ENCODE data around the gene SLC22A31.
A peak's percentile ranks its signal among the peaks of the same experiment; 100 is the strongest.

SLC22A31 gene

DNA sequence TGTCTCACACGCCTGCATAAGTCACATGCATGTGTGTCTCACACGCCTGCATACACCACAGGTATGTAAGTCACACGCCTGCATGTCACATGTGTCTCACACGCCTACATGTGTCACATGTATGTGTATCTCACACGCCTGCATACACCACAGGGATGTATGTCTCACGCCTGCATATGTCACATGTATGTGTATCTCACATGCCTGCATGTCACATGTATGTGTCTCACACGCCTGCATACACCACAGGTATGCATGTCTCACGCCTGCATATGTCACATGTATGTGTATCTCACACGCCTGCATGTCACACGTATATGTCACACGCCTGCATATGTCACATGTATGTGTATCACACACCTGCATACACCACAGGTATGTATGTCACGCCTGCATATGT is 42.6 kb downstream of the SLC22A31 start:
- DNase-seq, result no peak
- intact Hi-C loops (cut with DNase I), result no loop called here

DNA sequence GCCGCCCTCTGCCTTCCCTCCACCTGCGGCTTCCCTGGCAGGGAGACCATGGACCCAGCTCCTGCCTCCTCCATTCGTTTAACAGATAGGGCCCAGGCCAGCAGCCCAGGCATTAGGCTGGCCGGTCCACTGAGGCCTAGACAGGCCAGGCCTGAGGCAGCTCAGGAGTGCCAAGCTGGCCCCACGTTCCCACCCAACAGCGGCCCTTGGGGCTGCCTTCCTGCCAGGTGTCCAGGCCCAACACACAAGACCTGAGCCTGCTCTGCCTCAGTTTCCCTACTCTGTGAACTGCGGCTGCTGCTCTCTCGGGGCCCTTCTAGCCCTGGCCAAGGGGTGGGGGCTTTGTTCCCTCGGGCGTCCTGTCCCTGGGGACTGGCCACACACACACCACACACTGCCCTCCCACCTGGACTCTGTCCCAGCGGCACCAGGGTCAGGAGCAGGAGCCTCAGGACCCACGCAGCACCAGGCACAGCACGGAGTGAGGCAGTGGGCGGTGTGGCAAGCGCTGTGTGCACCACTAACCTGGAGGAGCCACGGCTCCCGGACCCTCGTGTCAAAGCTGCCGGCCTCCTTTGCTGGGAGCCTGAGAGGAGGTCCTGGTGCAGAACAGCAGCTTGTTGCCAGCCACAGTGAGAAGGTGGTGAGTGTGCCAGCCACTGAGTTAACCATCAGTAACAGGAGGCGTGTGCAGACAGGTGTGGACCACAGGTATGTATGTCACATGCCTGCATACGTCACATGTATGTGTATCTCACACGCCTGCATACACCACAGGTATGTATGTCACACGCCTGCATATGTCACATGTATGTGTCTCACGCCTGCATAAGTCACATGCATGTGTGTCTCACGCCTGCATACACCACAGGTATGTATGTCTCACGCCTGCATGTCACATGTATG is 43.3 kb downstream of the SLC22A31 start:
- intact Hi-C loops (cut with DNase I), result no loop called here

DNA sequence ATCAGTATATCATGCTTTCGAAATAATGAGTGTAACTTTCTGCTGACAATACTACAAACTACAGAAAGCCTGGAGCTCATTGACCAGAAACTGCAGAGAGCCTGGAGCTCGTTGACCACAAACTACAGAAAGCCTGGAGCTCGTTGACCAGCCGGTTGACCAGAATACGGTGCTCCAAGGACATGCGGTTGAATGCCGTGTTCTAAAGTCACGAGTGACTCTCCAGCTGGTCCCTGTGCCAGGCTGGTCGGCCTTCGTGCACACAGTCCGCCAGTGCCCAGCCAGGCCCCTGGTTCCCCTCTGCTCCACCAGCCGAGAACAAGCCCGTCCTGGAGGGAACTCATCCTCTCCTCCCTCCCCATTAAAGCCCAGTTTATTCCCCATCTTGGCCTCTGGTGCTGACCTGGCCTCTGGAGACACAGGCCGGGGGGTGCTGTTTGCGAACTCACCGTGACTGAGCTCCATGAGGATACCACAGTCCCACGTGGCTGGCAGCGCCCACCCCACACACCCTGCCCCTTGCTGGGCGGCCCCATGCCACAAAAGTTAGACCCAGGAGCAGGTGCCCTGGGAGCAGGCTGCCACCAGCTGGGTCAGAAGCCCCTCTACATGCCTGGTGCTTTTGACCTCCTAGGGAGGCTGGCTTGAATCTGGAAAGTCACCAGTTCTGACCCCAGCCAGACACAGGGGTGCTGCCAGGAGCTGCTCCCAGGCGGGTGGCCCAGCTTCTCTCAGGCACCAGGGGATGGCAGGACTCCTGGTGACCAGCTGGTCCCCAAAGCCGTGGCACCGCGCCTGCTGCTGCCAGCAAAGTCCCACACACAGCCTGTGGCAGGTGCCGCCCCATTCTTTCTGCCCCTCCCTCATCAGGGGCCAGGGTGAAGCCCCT is 44.2 kb downstream of the SLC22A31 start:
- DNase-seq, result peak in 7 of 42 donors; percentile 17 to 43 (median 34)
- intact Hi-C loops (cut with DNase I), result no loop called here

More for the DNA sequence above, 43.3 kb downstream of the SLC22A31 start:
- no peak for DNase-seq

DNA sequence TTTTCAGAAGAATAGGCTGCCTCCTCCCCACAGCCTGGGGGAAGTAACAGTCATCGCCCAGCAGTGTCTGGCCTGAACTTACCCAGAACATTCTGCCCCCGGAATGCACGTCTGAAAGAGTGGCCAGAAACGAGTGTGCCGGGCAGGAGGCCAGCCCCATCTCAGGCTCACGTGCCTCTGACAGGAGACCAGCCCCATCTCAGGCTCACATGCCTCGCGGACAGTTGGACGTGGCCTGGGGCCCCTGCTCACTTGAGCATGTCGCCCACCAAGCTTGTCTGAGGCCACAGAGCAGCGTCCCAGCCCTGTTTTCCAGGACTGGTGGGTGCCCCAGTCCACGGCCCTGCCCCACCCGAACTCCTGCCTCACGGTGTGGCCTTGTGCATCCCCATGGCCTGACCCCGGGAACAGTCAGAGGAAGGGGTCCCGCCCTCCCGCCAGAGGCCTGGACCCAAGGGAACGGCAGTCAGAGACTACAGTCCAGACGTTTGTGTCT is 45.1 kb downstream of the SLC22A31 start:
- intact Hi-C loops (cut with DNase I), result no loop called here
- DNase-seq, result peak in 13 of 42 donors; percentile 14 to 53 (median 35)

DNA sequence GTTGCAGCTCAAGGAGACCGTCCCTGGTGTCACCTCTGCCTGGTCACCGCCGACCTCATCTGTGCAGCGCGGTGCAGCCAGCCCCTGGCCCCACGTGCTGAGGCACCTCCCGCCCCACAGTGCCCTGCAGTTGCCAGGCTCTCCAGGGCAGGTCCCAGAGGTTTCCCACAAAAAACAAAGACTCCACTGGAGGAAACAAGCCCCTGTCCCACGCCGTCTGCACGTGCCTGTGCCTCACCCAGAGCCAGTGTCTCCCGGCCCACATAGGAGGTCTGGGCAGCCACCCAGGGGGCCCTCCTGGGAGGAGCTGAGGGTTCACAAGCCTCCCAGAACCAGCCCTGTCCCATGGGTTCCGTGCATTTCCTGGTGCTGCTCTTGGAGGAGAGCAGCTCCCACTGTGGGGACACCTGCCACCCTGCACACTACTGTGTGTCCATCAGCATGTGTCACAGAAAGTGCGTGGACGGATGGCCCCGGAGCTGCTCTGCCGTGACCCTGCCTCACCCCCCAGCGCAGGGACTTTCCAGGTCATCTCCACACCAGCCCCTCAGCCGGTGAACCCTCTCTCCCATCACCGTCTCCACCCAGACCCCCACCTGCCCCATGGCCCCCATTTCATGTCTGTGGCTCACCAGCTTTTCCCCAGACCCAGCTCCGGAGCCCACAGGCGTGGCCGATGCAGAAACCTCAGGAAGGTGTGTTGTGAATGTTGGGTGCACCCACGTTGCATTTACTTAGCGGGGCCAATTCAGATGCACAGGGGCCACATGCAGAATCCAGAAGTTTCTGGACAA is 45.8 kb downstream of the SLC22A31 start:
- intact Hi-C loops (cut with DNase I), result no loop called here
- peak in 1 of 42 donors; percentile 37 for DNase-seq

DNA sequence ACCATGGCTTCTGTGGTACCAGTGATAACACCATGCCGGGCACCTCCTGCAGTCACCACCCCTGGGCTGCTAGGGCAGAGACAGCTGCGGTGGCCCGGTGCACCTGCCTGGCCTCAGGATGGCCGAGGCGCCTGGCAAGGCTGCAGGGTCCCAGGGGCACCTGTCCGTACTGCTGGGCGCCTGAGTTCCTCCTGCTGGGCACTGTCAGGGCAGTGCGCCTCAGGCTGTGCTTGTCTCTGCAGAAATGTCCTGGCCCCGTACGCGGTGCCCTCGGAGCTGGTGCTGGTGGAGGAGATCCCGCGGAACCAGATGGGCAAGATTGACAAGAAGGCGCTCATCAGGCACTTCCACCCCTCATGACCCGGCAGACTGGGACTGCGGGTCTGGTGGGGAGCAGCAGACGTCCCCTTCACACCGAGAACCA is 46.5 kb downstream of the SLC22A31 start:
- intact Hi-C loops (cut with DNase I), result no loop called here
- no peak for DNase-seq

DNA sequence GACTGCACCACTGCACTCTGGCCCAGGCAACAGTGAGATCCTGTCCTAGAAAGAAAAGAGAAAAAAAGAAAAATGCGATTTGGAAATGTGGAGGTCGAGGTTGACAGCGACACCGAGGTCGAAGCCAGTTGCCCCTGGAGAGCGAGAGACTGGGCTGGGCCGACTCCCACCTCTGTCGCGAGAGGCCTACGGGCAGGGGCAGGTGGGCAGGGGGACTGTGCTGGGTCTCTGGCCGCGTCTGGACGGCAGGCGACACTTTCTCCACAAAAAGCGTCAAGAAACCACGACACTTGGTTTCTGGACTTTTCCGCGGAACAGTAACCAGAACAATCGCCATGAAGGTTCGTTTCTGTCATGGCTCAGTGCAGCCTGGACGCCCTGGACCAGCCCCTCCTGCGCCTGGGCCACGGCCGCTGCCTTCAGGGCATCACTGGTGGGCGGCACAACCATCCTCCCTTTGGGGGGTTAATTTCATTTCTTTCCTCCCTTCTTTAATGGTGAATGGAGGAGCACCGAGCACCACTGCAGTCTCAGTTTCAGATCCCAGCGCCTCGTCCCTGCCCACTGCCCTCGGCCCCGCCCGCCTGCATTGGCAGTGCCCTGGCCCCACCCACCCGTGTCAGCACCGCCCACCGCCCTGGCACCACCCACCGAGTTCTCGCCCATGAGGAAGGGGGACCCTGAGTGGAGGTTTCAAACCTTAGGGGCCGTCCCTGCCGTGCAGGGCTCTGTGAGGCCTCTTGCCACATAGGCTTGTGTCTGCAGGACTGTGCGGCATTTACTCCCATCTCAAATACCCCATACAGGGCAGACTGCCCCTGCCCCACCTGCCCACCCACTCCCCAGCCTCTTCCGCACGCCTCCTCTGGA is 47.3 kb downstream of the SLC22A31 start:
- DNase-seq, result no peak
- intact Hi-C loops (cut with DNase I), result no loop called here

DNA sequence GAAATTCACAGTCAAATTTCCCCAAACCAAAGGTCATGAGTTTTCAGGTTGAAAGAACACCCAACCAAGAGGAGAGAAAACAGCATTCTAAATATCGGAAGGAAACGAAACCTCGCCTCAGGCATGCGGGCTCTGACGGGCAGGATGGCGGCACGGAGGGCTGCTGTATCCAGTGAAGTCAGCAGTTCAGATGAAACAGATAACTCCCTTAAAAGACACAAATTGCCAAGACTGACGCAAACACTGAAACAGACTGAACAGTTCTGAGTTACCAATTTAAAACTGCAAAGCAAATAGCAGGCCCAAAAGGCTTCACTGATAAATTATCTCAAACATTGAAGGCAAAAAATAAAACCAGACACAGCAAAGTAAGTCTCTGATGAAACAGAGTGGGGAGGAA is 49.4 kb downstream of the SLC22A31 start:
- DNase-seq, result no peak
- intact Hi-C loops (cut with DNase I), result no loop called here

DNA sequence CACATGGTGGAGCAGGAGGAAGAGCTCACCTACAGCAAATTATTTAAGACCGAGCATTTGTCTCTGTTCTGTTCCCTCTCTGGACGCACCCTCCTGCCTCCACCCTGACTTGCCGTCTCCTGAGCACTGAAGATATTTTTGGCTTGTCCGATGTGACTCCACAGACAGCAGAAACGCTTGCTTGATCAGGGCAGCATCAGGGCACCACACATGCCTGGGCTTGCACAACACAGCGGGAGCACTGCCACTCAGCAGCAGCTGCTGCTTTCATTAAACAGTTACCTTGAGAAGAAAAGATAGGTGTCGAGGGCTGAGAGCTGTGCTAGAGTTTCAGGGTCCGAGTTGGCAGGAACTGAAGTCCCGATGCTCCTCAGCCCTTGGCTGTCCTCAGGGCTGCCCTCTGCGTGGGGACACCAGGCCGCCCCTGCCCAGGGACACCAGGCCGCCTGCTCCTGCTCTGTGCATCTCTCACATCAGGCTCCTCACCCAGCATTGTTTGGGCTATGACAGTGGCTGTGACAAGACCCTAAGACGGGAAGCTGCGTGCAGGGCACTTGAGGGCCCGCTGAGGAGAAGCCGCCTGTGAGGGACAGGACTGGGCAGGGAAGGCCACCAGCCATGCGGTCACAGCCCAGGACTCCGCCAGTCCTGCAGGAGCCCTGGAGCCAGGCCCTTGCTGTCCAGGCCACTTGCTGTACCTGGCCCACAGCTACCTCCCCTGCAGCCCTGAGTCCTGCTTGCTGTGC is 50.1 kb downstream of the SLC22A31 start:
- intact Hi-C loops (cut with DNase I), result no loop called here
- no peak for DNase-seq

DNA sequence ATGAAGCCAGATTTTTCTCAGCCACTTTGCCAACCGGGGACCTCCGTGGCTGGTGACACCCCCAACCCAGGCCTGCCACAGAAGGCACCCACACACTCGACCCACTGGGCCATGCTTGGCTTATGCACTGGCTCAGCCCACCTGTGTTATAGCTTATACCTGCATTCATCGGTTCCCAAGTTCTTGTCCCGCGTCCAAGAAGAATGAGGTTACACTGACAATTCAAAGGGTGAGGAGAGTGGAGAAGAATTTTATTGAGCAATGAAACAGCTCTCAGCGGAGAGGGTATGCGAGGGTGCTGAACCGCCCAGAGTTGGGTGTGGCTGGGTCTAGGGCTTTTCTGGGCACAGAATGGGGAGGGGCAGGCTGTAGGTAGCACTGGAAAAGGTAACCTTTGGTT is 51.0 kb downstream of the SLC22A31 start:
- intact Hi-C loops (cut with DNase I), result no loop called here

DNA sequence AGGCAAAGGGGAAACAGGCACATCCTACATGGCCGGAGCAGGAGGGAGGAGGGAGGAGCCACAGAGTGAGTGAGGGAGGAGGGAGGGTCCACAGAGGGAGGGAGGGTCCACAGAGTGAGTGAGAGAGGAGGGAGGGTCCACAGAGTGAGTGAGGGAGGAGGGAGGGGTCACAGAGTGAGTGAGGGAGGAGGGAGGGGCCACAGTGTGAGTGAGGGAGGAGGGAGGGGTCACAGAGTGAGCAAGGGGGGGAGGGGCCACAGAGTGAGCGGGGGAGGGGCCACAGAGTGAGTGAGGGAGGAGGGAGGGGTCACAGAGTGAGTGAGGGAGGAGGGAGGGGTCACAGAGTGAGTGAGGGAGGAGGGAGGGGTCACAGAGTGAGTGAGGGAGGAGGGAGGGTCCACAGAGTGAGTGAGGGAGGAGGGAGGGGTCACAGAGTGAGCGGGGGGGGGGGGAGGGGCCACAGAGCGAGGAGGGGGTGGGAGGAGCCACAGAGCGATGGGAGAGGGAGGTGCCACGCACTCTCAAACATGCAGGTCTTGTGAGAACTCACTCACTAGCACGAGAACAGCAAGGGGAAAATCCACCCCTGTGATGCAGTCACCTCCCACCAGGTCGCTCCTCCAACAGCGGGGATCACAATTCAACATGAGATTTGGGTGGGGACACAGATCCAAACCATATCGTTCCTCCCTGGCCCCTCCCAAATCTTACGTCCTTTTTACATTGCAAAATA is 53.1 kb downstream of the SLC22A31 start:
- intact Hi-C loops (cut with DNase I), result no loop called here
- DNase-seq, result no peak

More for the DNA sequence above, 51.0 kb downstream of the SLC22A31 start:
- DNase-seq, result no peak

DNA sequence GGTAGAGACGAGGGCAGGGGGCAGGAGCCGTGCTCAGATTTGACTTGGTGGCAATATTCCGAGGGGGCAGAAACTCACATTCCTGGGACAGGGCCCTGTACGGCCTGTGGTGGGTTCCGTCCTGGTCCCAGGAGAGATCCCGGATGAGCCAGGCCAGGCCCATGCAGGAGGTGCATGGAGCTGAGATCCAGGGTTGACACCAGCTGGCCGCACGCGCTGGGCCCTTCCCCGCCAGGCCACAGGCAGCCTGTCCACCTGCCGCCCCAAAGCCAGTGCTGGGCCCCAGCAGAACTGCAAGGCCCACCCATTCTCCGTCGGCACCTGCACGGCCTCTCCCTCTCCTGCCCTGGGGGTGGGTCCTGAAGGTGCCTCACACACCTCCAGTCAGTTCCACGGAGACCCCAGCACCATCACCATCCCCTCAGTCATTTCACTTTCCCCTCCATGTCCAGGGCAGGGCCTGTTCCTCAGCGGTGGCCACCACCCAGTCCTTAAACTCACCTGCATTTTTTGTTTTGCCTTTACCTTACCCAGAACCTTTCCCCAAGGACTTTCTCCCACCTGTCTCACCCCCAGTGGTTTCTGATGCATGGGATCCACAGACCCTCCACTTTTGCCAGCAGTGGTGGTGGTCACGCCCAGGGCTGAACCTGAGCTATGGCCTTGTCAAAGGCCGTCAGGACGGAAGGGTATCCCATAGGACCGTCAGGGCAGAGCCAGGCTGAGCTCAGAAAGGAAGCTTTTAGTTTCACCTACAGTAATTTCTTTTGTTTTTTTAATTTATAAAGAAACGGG is 53.9 kb downstream of the SLC22A31 start:
- intact Hi-C loops (cut with DNase I), result no loop called here
- no peak for DNase-seq
